Anterior cingulate cortex (tissue), 58 donors: Measurements from ENCODE around the gene UBE2O.

ENCODE experiments used
- DNase-seq, 58 donors: peaks; one replicate each; lab custom pipeline; 2025; lab: John Stamatoyannopoulos, UW

The UBE2O gene

DNA sequence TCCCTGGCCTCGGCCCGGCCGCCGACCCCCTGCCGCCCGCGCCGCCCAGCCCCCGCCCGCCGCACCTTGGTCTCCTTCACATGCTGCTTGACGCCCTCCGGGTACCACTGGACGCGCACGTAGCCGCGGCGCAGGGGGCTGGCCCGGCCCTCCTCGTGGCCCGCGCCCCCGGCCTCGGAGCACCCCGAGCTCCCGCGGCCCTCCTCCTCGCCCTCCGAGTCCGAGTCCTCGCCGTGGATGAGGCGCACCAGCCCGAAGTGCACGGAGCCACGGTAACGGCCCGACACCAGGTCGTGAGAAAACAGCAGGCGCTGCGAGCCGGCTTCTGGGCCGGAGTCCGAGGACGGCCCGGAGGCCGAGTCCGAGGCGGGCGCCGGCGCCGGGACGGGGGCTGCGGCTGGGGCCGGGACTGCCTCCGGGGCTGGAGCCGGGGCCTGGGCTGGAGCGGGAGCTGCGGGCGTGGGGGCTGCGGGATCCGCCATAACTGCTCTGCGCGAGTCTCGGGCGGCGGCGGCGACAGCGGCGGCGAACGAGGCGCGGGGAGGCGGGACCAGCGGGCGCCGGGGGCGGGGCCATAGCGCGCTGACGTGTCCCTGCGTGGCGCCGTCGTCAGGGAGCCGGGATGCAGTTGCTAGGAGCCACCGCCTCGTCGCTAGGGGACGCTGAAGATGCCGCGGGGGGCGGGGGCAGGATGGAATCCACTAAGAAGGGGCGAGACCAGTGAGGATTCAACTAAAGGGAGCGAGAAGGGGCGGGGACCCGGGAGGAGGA is at the start of gene UBE2O:
Gene UBE2O, minus strand, starts transcription at position 493 of the 771 bp plus-strand sequence. Its CDS starts 11 bp downstream, at position 482.
- DNase-seq, result peak; percentile 21 to 91 (median 77)

DNA sequence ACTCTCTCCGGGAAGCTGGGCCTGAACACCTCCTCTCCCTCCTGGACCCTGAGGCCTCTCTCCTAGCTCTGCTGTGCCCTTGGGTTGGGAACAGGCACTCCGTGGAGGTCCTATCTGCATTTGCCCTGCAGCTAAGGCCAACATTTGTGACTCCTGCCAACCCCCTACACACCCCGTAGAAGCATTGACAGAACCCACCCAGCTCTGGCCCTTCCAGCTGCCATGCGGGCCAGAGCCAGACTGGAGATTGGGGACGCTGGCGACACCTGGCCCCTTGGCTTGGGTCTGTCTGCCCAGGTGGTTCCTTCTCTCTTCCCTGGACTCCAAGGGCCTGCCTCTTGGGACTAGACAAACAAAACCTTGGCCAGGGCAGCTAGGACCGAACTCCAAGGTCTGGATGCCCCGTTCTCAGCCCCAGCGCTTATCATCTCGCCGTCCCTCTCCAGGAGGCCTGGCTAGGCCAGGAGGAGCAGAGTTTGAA is 48.9 kb upstream of the UBE2O start:
- DNase-seq, result no peak

DNA sequence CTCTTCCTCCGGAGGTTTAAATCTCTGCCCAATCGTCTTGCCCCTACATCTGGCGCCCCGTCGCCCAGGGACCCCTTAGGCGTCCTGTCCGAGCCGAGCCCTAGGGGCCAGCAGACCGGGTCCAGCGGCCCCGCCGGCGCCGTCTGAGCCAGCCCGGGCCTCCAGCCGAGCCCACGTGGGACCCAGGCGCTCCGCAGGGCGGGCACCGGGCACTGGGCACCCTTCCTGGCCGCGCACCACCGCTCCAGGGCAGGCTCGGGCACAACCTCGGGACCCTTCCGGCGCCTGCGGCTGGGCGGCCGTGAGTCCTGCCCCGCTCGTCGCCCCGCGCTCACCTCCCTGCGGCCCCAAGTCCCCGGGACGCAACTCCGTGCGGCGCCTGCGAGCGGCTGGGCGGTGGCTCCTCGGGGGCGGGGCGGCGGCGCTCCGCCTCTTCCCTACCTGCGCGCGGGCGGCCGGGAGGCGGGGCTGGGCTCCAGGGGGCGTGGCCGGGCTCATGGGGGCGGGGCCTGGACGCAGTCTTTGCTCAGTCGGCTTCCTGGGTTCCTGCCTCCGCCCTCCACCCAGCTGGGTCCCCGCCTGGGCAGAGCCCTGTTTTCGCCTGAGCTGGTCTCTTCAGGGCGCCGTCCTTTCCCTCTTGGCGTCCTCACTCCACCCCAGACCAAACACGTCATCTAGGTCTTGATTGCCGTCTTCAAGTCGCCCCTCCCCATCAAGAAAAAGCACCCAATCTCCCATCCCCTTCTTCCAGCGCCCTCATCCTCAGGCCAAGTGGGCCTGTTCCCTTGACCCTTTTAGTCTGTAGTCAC is 48.3 kb upstream of the UBE2O start, which contains the start of gene RHBDF2:
Gene RHBDF2, minus strand, starts transcription at position 406 of the 809 bp plus-strand sequence. CDS start 19,899 bp downstream, outside the sequence.
- DNase-seq, result peak in 52 of 58 donors; percentile 26 to 79 (median 65)

DNA sequence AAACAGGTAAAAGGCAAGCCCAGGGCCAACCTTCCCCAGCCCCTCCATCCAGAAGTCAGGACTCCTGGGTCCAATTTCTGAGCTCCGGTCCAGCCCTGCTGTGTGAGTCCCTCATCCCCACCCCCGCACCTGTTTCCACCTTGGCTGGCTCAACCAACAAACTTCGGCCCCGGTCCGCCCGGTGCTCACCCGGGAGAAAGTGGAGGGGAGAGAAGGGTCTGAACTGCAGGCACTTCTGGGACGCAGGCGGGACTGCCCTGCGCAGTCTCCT is 47.7 kb upstream of the UBE2O start:
- no peak for DNase-seq

DNA sequence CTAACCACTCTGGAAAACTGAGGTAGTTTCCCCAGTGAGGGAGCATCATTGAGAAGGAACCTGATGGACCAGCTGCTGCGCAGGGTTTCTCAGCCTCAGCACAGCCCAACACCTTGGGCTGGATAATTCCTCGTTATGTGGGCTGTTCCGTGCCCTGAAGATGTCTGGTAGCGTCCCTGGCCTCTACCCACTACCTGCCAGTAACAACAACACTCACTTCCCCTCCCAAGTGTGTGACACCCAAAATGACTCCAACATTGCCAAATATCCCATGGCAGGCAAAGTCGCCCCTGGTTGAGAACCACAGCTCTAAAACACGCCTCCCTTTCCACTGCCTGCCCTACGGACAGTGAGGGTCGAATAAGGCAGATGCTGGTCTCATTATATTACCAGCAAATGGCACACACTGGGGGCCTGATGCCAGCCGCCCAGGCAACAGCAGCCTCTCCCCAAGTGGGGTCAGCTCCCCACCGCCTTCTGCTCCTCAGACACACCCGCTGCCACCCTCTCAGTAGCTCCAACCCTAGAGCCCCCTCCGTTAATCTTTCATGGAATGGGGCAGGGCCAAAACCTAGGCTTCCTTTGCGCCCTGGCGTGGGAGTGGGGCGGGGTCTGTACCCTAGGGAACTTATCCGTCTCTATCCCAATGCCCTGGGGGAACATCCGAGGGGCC is 47.3 kb upstream of the UBE2O start:
- DNase-seq, result no peak

DNA sequence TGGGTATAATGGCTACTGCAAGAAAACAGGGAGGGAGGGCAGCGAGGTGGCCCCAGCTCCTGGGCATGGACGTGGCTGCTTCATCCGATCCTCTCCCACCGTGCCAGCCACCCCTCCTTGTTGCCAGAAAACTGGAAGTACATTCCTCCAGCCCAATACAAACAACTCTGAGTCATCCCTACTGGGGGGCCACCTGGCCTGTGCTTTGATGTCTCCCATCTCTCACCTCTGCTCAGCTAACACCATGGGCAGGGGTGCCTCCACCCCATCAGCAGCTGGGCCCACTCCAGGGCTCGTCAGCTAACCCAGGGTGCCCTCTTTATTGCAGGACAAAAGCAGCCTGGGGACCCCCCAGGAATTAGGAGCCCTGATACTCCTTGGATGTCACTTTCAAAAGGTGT is 46.3 kb upstream of the UBE2O start:
- DNase-seq, result no peak

DNA sequence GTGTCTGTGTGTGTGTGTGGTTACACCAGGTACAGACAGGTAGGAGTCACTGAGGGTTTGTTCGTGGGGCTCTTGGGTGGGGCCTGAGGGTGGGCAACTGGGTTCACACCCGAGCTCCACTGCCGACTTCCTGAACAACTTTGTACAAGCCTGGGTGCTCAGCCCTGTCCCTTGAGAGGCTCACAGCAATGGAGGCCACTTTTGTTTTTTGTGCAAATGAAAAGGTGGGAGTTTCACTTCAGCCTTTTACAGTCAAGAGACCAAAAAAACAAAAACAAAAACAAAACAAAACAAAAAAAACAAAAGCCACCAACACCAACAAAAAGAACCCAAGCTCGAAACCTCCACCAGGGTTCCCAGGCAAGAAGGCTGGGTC is 45.9 kb upstream of the UBE2O start:
- DNase-seq, result no peak

DNA sequence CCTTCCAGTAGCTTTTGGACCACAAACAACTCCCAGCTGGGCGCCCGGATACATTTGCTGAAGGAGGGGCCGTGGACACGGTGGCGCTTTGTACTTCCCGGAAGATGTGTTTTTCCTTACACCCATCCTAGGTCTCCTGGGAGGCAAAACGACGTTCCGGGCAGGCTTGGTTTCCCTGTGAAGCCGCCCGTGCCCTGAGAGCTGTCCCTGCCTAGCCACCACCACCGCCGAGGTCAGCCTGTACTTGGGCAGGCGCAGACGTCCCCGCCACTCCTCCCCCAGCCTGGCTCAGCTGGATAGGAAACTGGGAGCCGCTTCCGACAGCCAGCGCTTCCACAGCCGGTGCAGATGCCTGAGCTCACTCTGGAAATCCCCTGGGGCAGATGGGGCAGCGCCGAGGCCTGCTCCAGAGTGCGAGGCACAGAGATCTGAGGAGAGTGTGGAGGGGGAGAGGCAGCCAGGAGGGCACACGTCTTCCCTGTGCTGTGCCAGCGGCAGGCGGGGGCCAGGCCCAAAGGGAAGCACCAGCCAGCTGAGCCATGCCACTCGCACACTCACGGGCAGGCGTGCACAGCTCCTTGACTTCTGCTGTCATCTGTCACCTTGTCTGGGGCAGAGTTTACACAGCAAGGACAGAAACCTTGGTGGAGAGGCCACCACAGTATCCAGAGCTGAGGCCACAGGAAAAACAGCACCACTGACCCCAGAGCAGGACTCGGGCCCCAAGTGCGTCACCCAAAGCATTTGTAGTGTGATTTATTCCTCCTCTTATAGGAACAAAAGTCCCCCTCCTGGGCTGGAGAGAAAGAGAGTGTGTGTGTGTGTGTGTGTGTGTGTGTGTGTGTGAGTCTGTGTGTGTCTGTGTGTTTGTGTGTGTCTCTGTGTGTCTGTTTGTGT is 45.3 kb upstream of the UBE2O start:
- peak in 47 of 58 donors; percentile 11 to 82 (median 55) for DNase-seq

DNA sequence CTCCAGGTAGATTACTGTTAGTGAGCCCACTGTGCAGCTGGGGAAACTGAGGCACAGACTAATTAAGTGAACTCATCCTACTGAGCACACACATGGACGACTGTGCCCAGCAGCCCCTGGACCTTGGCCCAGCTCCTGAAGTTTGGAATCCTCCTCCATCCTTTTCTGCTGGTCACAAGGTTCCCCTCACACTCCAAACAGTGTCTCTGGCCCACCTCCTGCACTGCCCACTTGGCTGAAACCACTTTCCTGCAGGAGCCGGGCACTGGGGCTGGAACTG is 44.7 kb upstream of the UBE2O start:
- DNase-seq, result peak in 2 of 58 donors; percentile 31 to 55

DNA sequence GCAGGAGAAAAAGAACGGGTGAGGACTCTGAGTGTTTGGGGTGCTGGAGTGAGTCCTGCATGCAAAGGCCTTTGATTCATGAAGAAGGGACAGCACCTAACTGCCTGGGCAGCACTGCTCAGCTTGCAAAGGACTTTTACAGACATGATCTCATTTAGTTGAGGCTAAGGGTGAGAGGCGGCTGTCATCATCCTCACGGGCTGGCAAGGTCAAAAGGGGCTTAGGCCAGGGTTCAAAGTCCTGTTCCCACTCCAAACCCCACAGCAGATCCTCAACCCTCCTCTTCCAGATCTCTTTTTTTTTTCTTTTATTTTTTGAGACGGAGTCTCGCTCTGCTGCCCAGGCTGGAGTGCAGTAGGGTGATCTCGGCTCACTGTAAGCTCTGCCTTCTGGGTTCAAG is 43.5 kb upstream of the UBE2O start:
- DNase-seq, result no peak

DNA sequence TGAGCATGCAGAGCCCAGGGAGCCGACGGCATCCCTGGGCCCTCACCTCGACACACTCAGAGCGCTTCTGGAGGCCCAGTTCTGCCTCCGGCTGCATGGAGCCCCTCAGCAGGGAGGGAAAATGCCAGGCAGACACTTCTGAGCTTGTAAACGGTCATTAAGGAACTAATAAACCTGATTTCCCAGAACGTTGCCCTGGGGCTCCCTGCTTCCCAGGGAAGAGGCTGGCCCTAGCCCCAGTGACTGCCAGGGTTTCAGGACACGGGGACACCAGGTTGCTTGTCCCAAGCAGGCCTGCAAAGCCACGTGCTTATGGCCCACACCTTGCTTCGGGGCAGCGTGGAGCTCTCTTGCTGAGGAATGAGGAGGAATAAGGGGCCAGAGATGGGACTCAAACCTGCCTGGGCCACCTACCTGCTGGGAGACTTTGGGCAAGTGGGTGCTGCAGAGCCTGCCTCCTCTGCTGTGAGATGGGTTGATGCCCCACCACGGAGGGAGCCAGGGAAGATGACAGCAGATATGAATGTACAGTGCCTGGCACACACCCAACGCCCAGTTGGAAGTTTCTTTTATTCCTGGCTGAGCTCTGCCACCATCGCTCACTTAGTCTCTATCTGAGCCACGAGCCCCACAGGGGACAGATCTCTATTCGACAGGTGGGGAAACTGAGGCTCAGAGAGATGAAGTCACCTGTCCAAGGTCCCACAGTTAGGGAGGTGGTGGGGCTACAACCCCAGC is 42.9 kb upstream of the UBE2O start:
- DNase-seq, result peak in 3 of 58 donors; percentile 20 to 59 (median 28)

DNA sequence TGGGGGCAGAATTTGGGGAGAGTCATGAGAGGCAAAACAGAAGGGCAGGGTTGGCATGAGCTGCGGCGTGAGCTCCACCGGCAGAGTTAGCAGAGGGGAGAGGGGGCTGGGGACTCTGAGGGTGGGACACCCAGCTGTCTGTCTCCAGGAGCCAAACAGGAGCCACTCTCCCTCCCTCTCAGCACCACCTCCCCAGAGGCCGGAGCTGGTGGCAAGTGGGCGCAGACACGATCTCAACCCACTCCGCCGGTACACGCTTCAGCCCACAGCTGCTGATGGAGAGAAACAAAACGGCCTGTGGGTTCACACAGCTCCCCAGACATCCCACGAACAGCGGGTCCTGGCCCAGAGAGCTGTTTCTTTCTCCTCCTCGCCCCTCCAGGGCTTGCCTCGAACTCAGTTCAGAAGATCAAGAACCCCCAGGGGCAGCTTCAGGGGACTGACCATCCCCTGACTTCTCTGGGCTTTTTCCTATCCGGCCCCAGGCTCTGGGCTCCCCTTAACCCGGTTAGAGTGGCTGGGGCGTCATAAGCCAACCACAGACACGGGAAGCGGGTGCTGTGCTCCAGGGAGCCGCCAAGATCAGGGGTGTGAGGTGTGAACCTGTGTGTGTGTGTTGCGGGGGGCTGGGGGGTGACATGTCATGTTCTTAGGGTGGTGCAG is 40.7 kb upstream of the UBE2O start:
- peak in 1 of 58 donors; percentile 51 for DNase-seq

DNA sequence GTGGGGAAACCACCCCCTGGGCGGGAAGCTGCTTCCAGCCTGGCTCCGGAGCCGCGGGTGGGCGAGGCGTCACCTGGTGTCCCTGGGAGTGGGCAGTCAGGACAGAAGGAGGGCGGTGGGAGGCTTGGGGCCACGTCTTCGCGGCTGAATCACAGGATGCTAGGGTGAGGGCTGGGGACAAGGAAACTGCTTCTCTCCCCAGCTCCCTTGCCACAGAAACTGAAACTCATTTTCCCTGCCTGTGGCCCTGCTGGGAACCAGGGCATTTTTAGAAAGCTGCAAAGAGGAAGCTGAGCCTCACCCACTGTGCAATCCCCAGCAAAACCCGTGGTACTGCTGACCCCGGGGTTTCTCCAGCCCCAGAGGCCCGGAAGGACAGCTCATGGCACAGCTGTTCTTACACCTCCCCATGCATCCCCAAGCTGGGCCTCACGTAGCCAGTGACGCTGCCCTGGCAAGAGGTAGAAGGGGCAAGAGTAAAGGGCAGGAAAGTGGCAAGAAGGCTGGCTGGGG is 40.1 kb upstream of the UBE2O start:
- DNase-seq, result peak in 31 of 58 donors; percentile 3 to 66 (median 36)

DNA sequence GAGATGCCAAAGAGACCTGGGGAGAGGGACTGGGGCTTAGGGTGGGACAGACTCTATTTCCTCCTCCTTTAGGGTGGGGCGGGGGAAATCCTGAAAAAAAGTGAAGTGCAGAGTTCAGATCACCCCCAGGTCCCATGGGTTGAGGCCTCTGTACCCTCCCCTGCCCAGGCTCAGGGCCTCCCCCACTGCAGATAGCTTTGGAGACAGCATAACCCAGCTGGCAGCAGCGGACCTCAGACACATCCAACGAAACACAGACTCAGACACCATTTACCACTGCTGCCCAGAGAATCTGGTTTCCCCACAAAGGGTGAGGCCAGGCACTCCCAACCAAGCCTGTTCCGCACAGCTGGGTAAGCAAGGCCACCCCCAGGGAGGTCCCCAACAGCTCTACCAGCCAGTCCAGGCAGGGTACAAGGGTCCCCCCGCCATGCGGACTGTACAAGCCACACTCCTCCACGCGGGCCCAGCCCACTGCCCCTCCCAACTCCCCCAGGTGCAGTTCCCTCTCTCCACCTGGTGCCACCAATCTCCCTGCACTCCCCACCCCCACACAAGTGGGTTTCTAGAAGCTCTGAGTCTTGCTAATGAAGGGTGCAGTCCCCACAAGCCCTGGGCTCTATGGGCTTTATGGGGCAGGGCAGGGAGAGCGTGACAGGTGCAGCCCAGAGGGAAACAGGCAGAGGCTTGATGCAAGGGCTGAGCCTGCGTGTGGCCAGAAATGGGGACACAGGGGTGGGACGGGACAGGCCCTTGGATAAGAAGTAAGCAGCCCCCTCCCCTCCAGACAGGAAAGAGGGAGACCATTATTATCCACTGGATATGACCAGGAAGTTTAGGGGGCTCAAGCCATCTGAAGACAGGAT is 39.4 kb upstream of the UBE2O start:
- no peak for DNase-seq

DNA sequence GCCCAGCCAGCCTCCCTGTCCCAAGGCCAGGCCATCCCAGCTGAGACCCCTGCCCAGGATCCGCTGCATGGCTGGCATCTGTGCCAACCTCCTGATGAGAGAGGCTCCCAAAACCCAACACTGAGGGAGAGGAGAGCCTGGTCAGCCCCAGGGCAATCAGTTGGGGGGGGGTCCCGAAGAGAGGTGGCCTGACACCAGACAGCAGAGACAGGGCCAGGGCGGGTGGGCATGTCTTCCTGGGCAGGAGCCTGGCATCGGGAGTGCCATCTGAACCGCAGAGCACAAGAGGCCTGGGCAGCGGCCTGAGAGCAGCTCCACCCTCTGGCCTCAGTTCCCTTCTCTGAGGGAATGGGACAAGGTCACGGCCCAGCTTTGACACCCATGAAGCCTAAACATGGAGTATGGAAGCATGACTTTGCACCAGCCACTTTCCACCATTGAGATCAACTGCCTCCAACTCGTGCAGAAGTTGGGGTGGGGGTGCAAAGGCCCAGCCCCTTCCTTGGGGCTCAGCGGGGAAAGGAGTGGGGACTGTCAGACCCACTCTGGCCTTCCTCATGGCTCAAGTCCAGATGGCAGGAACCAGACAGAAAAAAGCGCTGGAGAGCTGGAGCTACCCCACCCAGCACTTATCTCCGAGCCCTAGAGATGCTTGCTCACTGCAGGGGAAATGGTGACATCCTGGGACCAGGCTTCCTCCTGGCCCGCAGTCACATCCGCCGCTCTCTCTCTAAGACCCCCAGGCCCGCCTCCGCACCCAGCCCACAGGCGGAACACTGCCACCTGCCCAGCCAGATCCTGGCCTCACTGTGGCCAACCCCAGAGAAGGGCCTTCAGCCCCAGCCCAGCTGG is 38.5 kb upstream of the UBE2O start:
- no peak for DNase-seq

DNA sequence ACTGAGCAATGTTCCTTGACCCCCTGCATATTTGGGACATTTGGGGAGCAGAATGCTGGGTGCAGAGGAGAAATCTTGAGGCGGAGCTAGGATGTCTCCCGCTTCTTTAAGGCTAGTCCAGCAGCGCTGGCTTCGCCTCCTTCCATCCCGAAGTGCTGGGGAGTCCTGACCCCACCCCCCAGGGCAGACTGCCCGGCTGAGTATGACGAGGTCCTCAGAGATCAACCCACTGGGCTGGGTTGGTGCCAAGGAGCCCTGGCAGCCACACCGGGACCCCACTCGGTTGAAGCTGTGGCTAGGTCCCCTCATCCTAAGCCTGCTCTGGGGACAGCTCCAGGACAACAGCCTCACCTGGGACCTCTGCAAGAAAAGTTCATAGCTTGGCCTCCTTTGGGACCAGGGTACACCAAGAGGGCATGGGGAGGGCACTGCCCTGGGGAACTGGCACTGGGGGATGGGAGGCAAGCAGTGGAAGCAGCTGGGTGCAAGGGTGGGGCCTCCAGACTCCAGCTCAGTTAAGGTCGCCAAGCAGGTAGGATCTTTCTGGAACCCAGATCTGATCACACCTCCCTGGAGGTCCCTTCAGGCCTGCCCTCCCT is 37.3 kb upstream of the UBE2O start:
- no peak for DNase-seq
